ENCODE measurements around the gene CREBZF.

DNA sequence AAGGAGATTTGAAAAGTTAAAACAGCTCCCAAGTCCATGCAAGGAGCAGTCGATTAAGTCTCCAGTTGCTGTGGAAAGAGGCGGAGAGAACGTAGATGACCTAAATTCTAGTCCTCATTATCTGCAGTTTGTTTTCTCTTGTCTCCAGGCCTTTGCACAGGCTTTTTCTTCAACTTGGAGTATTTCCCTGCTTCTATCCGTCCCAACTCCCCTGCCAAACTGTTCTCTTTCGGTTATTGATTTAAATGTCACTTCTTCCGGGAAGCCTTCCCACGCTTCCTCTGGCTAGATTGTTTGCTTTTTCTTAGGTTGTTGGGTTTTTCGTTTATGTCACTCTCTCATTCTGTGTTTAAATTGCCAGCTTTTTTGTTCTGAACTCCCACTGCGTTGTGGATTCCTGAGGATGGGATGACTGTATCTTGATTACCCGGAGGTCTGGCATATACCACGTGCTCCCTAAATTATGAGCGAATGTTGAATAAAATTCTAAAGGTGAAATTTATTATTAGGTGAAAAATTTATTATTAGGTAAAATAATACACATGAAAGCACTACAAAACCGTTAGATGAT is 36.1 kb downstream of the CREBZF start:
- TF ChIP-seq, protein P1, sequence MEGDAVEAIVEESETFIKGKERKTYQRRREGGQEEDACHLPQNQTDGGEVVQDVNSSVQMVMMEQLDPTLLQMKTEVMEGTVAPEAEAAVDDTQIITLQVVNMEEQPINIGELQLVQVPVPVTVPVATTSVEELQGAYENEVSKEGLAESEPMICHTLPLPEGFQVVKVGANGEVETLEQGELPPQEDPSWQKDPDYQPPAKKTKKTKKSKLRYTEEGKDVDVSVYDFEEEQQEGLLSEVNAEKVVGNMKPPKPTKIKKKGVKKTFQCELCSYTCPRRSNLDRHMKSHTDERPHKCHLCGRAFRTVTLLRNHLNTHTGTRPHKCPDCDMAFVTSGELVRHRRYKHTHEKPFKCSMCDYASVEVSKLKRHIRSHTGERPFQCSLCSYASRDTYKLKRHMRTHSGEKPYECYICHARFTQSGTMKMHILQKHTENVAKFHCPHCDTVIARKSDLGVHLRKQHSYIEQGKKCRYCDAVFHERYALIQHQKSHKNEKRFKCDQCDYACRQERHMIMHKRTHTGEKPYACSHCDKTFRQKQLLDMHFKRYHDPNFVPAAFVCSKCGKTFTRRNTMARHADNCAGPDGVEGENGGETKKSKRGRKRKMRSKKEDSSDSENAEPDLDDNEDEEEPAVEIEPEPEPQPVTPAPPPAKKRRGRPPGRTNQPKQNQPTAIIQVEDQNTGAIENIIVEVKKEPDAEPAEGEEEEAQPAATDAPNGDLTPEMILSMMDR (IDR thresholded peaks at IDR 0.05; ENCODE audit: low read length): no peak
- no peak for TF ChIP-seq EZH2 (IDR thresholded peaks at IDR 0.05; ENCODE audit: borderline replicate concordance, low read length)
